Natural killer cell (primary cell): ENCODE results near the gene CEBPG. TPM values are rescaled to one million over a fixed set of nuclear protein-coding genes. Genes with fewer than 3 reads are reported as not detected.

ENCODE experiments used
- ATAC-seq, 3 donors: fragments of 150-1000 bp in 2 of 3; fragments of 200-7000 bp in 1 of 3; cut with Tn5 transposase; 1 replicate in 1 of 3; 2 replicates in 2 of 3; pipeline ENCODE4 v1.10.0; 2021; ENCODE audit warnings: mild to moderate bottlenecking in 2 of 3, moderate library complexity in 2 of 3
- DNase-seq, 2 donors: peaks; one replicate each; pipeline versions ENCODE4 v3.0.0 to v3.0.0-alpha.2; 2013 to 2021; ENCODE audit warnings: mixed read lengths in 1 of 2
- H3K27ac ChIP-seq: one replicate; pipeline ENCODE4 v1.5.1; 2013; ENCODE audit warnings: mild to moderate bottlenecking, low read length
- H3K27me3 ChIP-seq: one replicate; pipeline ENCODE4 v1.6.1; 2013; ENCODE audit warnings: low read length; ENCODE audit not compliant: control insufficient read depth, insufficient read depth
- H3K36me3 ChIP-seq: one replicate; pipeline ENCODE4 v1.6.1; 2013; ENCODE audit warnings: low read length; ENCODE audit not compliant: control insufficient read depth, insufficient read depth
- H3K4me1 ChIP-seq: one replicate; pipeline ENCODE4 v1.6.1; 2013; ENCODE audit warnings: low read length; ENCODE audit not compliant: control insufficient read depth, insufficient read depth
- H3K4me3 ChIP-seq: one replicate; pipeline ENCODE4 v1.5.1; 2013; ENCODE audit warnings: low read length
- H3K9me3 ChIP-seq: one replicate; pipeline ENCODE4 v1.6.1; 2013; ENCODE audit warnings: low read length; ENCODE audit not compliant: control insufficient read depth, insufficient read depth
- H3K27ac Mint-ChIP-seq, 2 donors: one replicate each; pipeline ENCODE4 v1.8.0; 2022; ENCODE audit warnings: mild to moderate bottlenecking in 2 of 2, mixed read lengths in 2 of 2, moderate library complexity in 1 of 2
- H3K27me3 Mint-ChIP-seq, 2 donors: one replicate each; pipeline ENCODE4 v1.8.0; 2022; ENCODE audit warnings: low read depth in 2 of 2, mixed read lengths in 2 of 2
- H3K36me3 Mint-ChIP-seq: one replicate; pipeline ENCODE4 v1.8.0; 2022; ENCODE audit warnings: mixed read lengths
- H3K4me1 Mint-ChIP-seq, 2 donors: one replicate each; pipeline ENCODE4 v1.8.0; 2022; ENCODE audit warnings: mixed read lengths in 2 of 2
- H3K4me3 Mint-ChIP-seq: one replicate; pipeline ENCODE4 v1.8.0; 2022; ENCODE audit warnings: mild to moderate bottlenecking, moderate library complexity, mixed read lengths
- H3K9me3 Mint-ChIP-seq, 2 donors: one replicate each; pipeline ENCODE4 v1.8.0; 2022; ENCODE audit warnings: mixed read lengths in 2 of 2
- CTCF ChIP-seq: fragments of 200-600 bp; IDR thresholded peaks from one replicate; pipeline ENCODE4 v1.8.0; 2022; ENCODE audit warnings: antibody characterized with exemption
- WGBS: methylation state at CpG from one replicate; pipeline ENCODE4 v1.1.7; 2013; ENCODE audit warnings: missing lambda C conversion rate; ENCODE audit not compliant: insufficient coverage; 5-methylcytosine and 5-hydroxymethylcytosine counted together
- intact Hi-C: fragments of 100-400 bp; cut with micrococcal nuclease; formaldehyde crosslinking; loops from one replicate; pipeline ENCODE4 v1.14.2; 2022
- total RNA-seq, 4 donors: library from RNA; stranded (reverse); fragments of 120-200 nt in 1 of 4; gene quantifications; one replicate each; pipeline versions ENCODE4 v1.2.3 to v1.2.4, GENCODE V29; 2013 to 2022

The CEBPG gene
- total RNA-seq, 3 donors from 2014 or later (not counting 1 experiment from before 2014, with no cell fraction given): 22.3 to 28.1 (median 23.9) TPM

GRCh38 chr19:33387351-33388230 is 14.1 kb downstream of the CEBPG start:
- Mint-ChIP-seq H3K27ac (peak overlapping the region in 1 of 2 donors; percentile 22), H3K27me3 (no peaks in the 10 kb centered on the region), H3K36me3 (no peaks in the 10 kb centered on the region), H3K4me1 (peaks cover 10 to 17% of the 10 kb centered on the region in 2 donors), H3K9me3 (no peaks in the 10 kb centered on the region), H3K4me3 (no peak overlapping the region)
- Histone ChIP-seq H3K27me3 (no peaks in the 10 kb centered on the region), H3K4me3 (no peak overlapping the region), H3K4me1 (no peaks in the 10 kb centered on the region), H3K9me3 (no peaks in the 10 kb centered on the region), H3K36me3 (peaks cover 16% of the 10 kb centered on the region), H3K27ac (no peak overlapping the region)
- DNase-seq: no peak
- no peak for ATAC-seq
- no peak for TF ChIP-seq CTCF
- WGBS: 97% methylated on average over 39 of the region's 39 CpGs
- intact Hi-C loops: no loop called here

- Mint-ChIP-seq H3K9me3 (no peaks in the 10 kb centered on the region), H3K4me1 (peaks cover 10 to 12% of the 10 kb centered on the region in 2 donors), H3K27ac (peak overlapping the region in 1 of 2 donors; percentile 22), H3K27me3 (no peaks in the 10 kb centered on the region), H3K36me3 (no peaks in the 10 kb centered on the region), H3K4me3 (no peak overlapping the region)
- DNase-seq (no peak), ATAC-seq (no peak)
- H3K4me3 ChIP-seq: no peak overlapping the region
- H3K27ac ChIP-seq: no peak overlapping the region
- TF ChIP-seq CTCF: no peak
- H3K4me1 ChIP-seq: no peaks in the 10 kb centered on the region
- H3K27me3 ChIP-seq: no peaks in the 10 kb centered on the region
- 94% methylated on average over 13 of the region's 13 CpGs for WGBS
- peaks cover 16% of the 10 kb centered on the region for H3K36me3 ChIP-seq
- intact Hi-C loops: no loop called here
- H3K9me3 ChIP-seq: no peaks in the 10 kb centered on the region
These were observed 14.8 kb downstream of the CEBPG start for GRCh38 chr19:33388231-33388724.

DNA sequence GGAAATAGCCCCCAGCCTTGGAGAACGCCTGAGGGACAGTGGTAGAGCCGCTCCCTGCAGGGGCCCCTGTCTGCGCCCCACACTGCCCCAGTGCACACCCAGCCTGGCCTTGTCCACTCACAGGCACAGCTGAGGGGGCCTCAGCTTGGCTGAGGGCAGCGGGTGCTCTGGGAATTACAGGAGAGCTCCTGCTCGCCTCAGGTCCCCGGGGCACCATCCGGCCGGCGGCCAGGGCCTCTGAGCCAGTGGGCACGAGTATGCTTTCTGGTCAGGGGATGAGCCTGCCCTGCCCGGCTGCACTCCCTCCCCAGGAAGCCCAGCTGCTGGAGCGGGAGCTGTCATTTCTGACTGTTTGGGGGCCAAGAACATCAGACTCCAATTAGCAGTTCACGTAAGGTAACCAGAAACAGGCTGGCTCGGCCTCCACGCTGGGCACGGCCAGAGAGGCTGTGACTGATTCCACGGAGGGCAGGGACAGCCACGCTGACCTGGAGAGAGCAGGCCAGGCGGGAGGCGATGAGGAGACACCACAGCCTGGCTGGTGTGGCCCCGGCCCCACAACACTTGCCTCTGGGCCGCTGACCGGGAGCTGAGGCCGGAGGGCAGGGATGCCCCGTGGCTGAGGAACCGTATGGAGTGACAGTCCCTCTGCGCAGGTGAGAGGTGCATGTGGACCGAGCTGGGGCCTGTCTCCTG is 15.4 kb downstream of the CEBPG start:
- H3K9me3 Mint-ChIP-seq: no peaks in the 10 kb centered on the region
- no peak for TF ChIP-seq CTCF
- H3K36me3 Mint-ChIP-seq: no peaks in the 10 kb centered on the region
- no peak overlapping the region for H3K27ac Mint-ChIP-seq
- no peak for DNase-seq
- peaks cover 8 to 12% of the 10 kb centered on the region in 2 donors for H3K4me1 Mint-ChIP-seq
- no peak overlapping the region for H3K27ac ChIP-seq
- no peaks in the 10 kb centered on the region for H3K27me3 ChIP-seq
- no peak overlapping the region for H3K4me3 Mint-ChIP-seq
- intact Hi-C loops: no loop called here
- WGBS: 98% methylated on average over 28 of the region's 28 CpGs
- H3K4me3 ChIP-seq: no peak overlapping the region
- no peaks in the 10 kb centered on the region for H3K9me3 ChIP-seq
- no peaks in the 10 kb centered on the region for H3K27me3 Mint-ChIP-seq
- peaks cover 13% of the 10 kb centered on the region for H3K36me3 ChIP-seq
- ATAC-seq: no peak
- peaks cover 5% of the 10 kb centered on the region for H3K4me1 ChIP-seq
